Activated T-cell treated with anti-CD3 and anti-CD28 coated beads, Interleukin-2, amount 50 U/mL, for 72 hours (primary cell): ENCODE measurements around the gene SLC9A1. TPM values are rescaled to one million over a fixed set of nuclear protein-coding genes. Genes with fewer than 3 reads are reported as not detected.

Source experiments
- ATAC-seq, 2 donors: fragments of 150-1000 bp; cut with Tn5 transposase; replicated peaks in 1 of 2; 2 replicates each; pipeline ENCODE4 v1.10.0; 2021; ENCODE audit warnings: moderate library complexity in 2 of 2, mild to moderate bottlenecking in 1 of 2
- DNase-seq, 2 donors: peaks; one replicate each; pipeline ENCODE4 v3.0.0; 2021 to 2022; ENCODE audit warnings: mixed read lengths in 1 of 2
- H3K27ac Mint-ChIP-seq: one replicate; pipeline ENCODE4 v1.8.0; 2022; ENCODE audit warnings: mild to moderate bottlenecking, moderate library complexity, mixed read lengths
- H3K27me3 Mint-ChIP-seq: one replicate; pipeline ENCODE4 v1.8.0; 2022; ENCODE audit warnings: low read depth, mixed read lengths
- H3K36me3 Mint-ChIP-seq, 2 donors: one replicate each; pipeline ENCODE4 v1.8.0; 2022; ENCODE audit warnings: mixed read lengths in 2 of 2, mild to moderate bottlenecking in 1 of 2; ENCODE audit not compliant: insufficient read depth in 2 of 2
- H3K4me1 Mint-ChIP-seq: one replicate; pipeline ENCODE4 v1.8.0; 2022; ENCODE audit warnings: low read depth, mixed read lengths
- H3K4me3 Mint-ChIP-seq, 2 donors: one replicate each; pipeline ENCODE4 v1.8.0; 2022; ENCODE audit warnings: mild to moderate bottlenecking in 2 of 2, mixed read lengths in 2 of 2, moderate library complexity in 2 of 2
- H3K9me3 Mint-ChIP-seq, 2 donors: one replicate each; pipeline ENCODE4 v1.8.0; 2022; ENCODE audit warnings: mixed read lengths in 2 of 2
- total RNA-seq, 2 donors: library from RNA; stranded (reverse); gene quantifications; one replicate each; pipeline ENCODE4 v1.2.3, GENCODE V29; 2022

SLC9A1 gene
- total RNA-seq, 2 donors from 2014 or later, result 25.5 to 28.2 TPM

- Mint-ChIP-seq H3K27me3 (no peaks in the 10 kb centered on the region), H3K27ac (no peak overlapping the region), H3K4me1 (no peaks in the 10 kb centered on the region), H3K4me3 (no peak overlapping the region), H3K36me3 (peaks cover 0 to 1% of the 10 kb centered on the region in 2 donors), H3K9me3 (peaks cover 0 to 8% of the 10 kb centered on the region in 2 donors)
- DNase-seq, result no peak
- ATAC-seq, result no peak
Observed at GRCh38 chr1:27087371-27088220, 67.3 kb downstream of the SLC9A1 start.

- no peak overlapping the region for H3K27ac Mint-ChIP-seq
- H3K4me3 Mint-ChIP-seq, result no peak overlapping the region
- peaks cover 0 to 8% of the 10 kb centered on the region in 2 donors for H3K9me3 Mint-ChIP-seq
- DNase-seq, result no peak
- no peaks in the 10 kb centered on the region for H3K4me1 Mint-ChIP-seq
- no peaks in the 10 kb centered on the region for H3K27me3 Mint-ChIP-seq
- no peak for ATAC-seq
- H3K36me3 Mint-ChIP-seq, result peaks cover 0 to 1% of the 10 kb centered on the region in 2 donors
Observed at GRCh38 chr1:27086628-27087027, 68.3 kb downstream of the SLC9A1 start.

DNA sequence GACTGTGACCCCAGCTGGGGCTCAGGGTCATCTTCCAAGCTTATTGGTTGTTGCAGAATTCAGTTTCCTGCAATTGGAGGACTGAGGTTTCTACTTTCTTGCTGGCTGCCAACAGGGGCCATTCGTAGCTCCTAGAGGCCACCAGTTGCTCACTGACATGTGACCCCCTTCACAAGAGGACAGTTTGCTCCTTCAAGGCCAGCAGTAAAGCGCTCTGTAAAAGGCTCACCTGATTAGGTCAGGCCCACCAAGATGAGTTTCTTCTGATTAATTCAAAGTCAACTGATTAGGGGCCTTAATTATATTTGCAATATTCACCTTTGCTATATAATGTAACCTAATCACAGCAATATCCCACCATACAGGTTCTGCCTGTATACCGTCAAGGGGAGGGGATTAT is 68.9 kb downstream of the SLC9A1 start:
- H3K4me1 Mint-ChIP-seq, result no peaks in the 10 kb centered on the region
- DNase-seq, result no peak
- peaks cover 0 to 8% of the 10 kb centered on the region in 2 donors for H3K9me3 Mint-ChIP-seq
- no peak overlapping the region for H3K27ac Mint-ChIP-seq
- H3K27me3 Mint-ChIP-seq, result no peaks in the 10 kb centered on the region
- no peak overlapping the region for H3K4me3 Mint-ChIP-seq
- peaks cover 0 to 1% of the 10 kb centered on the region in 2 donors for H3K36me3 Mint-ChIP-seq
- ATAC-seq, result no peak

GRCh38 chr1:27084107-27084506 is 70.8 kb downstream of the SLC9A1 start:
- ATAC-seq (no peak), DNase-seq (no peak)
- H3K36me3 Mint-ChIP-seq, result peaks cover 0 to 1% of the 10 kb centered on the region in 2 donors
- no peak overlapping the region for H3K27ac Mint-ChIP-seq
- peaks cover 0 to 8% of the 10 kb centered on the region in 2 donors for H3K9me3 Mint-ChIP-seq
- no peaks in the 10 kb centered on the region for H3K4me1 Mint-ChIP-seq
- H3K4me3 Mint-ChIP-seq, result no peak overlapping the region
- no peaks in the 10 kb centered on the region for H3K27me3 Mint-ChIP-seq

DNA sequence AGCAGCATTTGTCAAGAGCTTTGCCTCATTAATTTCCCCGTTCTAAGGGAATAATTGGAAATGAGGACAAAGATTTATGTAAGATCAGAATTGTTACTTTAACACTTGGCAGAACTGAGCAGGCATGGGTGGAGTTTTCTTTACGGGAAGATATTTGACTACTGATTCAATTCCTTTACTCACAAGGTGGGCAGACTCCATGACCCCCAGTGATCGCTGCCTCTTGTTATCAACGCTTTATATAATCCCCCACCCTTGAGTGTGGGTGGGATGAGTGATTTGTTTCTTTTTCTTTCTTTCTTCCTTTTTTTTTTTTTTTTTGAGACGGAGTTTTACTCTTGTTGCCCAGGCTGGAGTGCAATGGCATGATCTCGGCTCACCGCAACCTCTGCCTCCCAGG is 77.0 kb downstream of the SLC9A1 start:
- no peaks in the 10 kb centered on the region for H3K9me3 Mint-ChIP-seq

DNA sequence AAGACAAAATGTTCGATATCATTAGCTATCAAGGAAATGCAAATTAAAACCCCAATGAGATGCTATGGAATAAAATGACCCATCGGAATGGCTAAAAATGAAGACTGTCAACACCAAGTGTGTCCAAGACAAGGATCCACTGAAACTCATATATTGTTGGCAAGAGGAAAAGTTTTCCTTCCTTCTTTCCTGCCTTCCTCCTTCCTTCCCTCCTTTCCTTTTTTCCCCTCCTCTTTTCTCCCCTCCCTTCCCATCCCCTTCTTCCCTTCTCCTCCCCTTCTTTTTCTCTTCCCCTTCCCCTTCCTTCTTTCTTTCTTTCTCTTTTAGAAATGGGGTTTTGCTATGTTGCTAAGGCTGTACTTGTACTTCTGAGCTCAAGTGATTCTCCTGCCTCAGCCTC is 78.1 kb downstream of the SLC9A1 start:
- Mint-ChIP-seq H3K36me3 (no peaks in the 10 kb centered on the region), H3K27me3 (no peaks in the 10 kb centered on the region), H3K4me3 (no peak overlapping the region), H3K9me3 (no peaks in the 10 kb centered on the region), H3K4me1 (peaks cover 3% of the 10 kb centered on the region), H3K27ac (no peak overlapping the region)
- ATAC-seq (no peak), DNase-seq (no peak)

More for the DNA sequence above, 77.0 kb downstream of the SLC9A1 start:
- Mint-ChIP-seq H3K4me1 (peaks cover 3% of the 10 kb centered on the region), H3K27me3 (no peaks in the 10 kb centered on the region), H3K36me3 (no peaks in the 10 kb centered on the region), H3K27ac (no peak overlapping the region), H3K4me3 (no peak overlapping the region)
- DNase-seq (no peak), ATAC-seq (no peak)

- H3K4me3 Mint-ChIP-seq, result no peak overlapping the region
Observed at GRCh38 chr1:27074175-27074780, 80.6 kb downstream of the SLC9A1 start.

DNA sequence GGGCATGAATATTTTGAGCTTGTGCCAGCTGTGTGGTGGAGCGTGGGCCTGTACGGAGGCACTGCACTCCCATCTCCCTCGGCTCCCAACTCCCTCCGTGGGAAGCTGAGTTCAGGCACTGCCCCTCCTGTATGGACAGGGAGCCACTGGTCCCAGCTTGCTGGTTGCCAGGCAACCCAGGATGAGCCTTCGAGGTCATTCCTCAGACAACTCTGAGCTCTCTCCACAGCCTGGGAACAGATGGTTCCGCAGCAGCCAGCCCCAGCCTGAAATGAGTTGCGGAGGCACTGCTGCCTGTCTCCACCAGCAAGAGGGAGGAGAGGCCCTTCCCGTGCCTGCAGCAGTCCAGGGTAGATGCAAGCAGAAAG is 83.9 kb downstream of the SLC9A1 start:
- no peaks in the 10 kb centered on the region for H3K36me3 Mint-ChIP-seq
- peaks cover 3% of the 10 kb centered on the region for H3K4me1 Mint-ChIP-seq
- ATAC-seq (no peak), DNase-seq (no peak)
- H3K9me3 Mint-ChIP-seq, result no peaks in the 10 kb centered on the region
- H3K27me3 Mint-ChIP-seq, result no peaks in the 10 kb centered on the region
- no peak overlapping the region for H3K4me3 Mint-ChIP-seq
- H3K27ac Mint-ChIP-seq, result no peak overlapping the region

More at GRCh38 chr1:27074175-27074780, 80.6 kb downstream of the SLC9A1 start:
- ATAC-seq (no peak), DNase-seq (no peak)
- Mint-ChIP-seq H3K4me1 (peaks cover 3% of the 10 kb centered on the region), H3K9me3 (no peaks in the 10 kb centered on the region), H3K36me3 (no peaks in the 10 kb centered on the region), H3K27me3 (no peaks in the 10 kb centered on the region), H3K27ac (no peak overlapping the region)

- H3K27ac Mint-ChIP-seq, result no peak overlapping the region
- H3K36me3 Mint-ChIP-seq, result no peaks in the 10 kb centered on the region
- H3K4me3 Mint-ChIP-seq, result no peak overlapping the region
- ATAC-seq (no peak), DNase-seq (no peak)
- no peaks in the 10 kb centered on the region for H3K9me3 Mint-ChIP-seq
- H3K27me3 Mint-ChIP-seq, result no peaks in the 10 kb centered on the region
- peaks cover 3% of the 10 kb centered on the region for H3K4me1 Mint-ChIP-seq
Observed at GRCh38 chr1:27070390-27071048, 84.4 kb downstream of the SLC9A1 start.

- H3K27me3 Mint-ChIP-seq, result no peaks in the 10 kb centered on the region
Observed at GRCh38 chr1:27068922-27069321, 86.0 kb downstream of the SLC9A1 start.

DNA sequence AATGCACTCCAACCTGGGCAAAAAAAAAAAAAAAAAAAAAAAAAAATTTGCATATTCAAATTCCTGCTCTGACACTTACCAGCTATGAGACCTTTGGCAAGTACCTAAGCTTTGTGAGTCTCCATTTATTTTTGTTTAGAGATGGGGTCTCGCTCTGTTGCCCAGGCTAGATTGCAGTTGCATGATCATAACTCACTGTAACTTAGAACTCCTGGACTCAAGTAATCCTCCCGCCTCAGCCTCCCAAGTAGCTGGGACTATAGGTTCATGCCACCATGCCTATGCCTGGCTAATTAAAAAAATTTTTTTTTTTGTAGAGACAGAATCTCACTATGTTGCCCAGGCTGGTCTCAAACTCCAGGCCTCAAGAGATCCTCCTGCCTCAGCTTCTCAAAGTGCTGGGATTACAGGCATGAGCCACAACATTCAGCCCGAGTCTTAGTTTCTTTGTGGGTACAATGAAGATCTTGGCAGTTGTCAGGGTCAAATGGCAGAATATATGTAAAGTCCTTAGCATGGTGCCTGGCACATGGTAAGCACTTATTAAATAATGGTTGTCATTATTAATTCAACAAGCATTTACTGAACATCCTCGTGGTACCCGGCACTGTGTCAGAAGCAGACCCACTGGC is 88.8 kb downstream of the SLC9A1 start:
- DNase-seq (no peak), ATAC-seq (no peak)

More at GRCh38 chr1:27068922-27069321, 86.0 kb downstream of the SLC9A1 start:
- H3K4me1 Mint-ChIP-seq, result peaks cover under 1% of the 10 kb centered on the region
- ATAC-seq, result no peak
- no peaks in the 10 kb centered on the region for H3K36me3 Mint-ChIP-seq
- no peaks in the 10 kb centered on the region for H3K9me3 Mint-ChIP-seq
- no peak overlapping the region for H3K4me3 Mint-ChIP-seq
- no peak overlapping the region for H3K27ac Mint-ChIP-seq
- no peak for DNase-seq

GRCh38 chr1:27060891-27061290 is 94.0 kb downstream of the SLC9A1 start:
- Mint-ChIP-seq H3K4me3 (no peak overlapping the region), H3K27me3 (no peaks in the 10 kb centered on the region), H3K4me1 (no peaks in the 10 kb centered on the region), H3K27ac (no peak overlapping the region), H3K36me3 (no peaks in the 10 kb centered on the region), H3K9me3 (no peaks in the 10 kb centered on the region)
- ATAC-seq (no peak), DNase-seq (no peak)

More for the DNA sequence above, 88.8 kb downstream of the SLC9A1 start:
- Mint-ChIP-seq H3K4me3 (no peak overlapping the region), H3K27ac (no peak overlapping the region), H3K4me1 (no peaks in the 10 kb centered on the region), H3K36me3 (no peaks in the 10 kb centered on the region), H3K9me3 (no peaks in the 10 kb centered on the region), H3K27me3 (no peaks in the 10 kb centered on the region)
